ENCODE results near the gene ASTN2.

- no peak for TF ChIP-seq CTCF (IDR thresholded peaks at IDR 0.05; ENCODE audit: low read depth, low read length)
- no peak for TF ChIP-seq POLR2A (IDR thresholded peaks at IDR 0.05; ENCODE audit: extremely low read depth, insufficient read length)
- no peak for TF ChIP-seq MYC (IDR thresholded peaks at IDR 0.05; ENCODE audit: low read depth, low read length)
These were observed 311.3 kb downstream of the ASTN2 start for GRCh38 chr9:117103438-117104110.
